OCI-LY7 (cell line): ENCODE results near the gene AXIN2. TPM values are rescaled to one million over a fixed set of nuclear protein-coding genes. Genes with fewer than 3 reads are reported as not detected.

ENCODE experiments used
- BruUV-seq: library from RNA; stranded (reverse); fragments of 400-500 nt; replicated peaks from 2 replicates; lab custom pipeline; 2021; lab: Mats Ljungman, UMichigan
- CTCF ChIA-PET: fragments of 300-600 bp; sonication (Branson Sonifier 250); formaldehyde crosslinking; loops from one replicate; lab custom pipeline; 2022; ENCODE audit warnings: antibody characterized with exemption; ENCODE audit not compliant: unreplicated experiment; lab: Charles Lee
- POLR2A ChIA-PET: fragments of 300-600 bp; sonication (Branson Sonifier 250); formaldehyde crosslinking; loops from one replicate; lab custom pipeline; 2022; ENCODE audit warnings: antibody characterized with exemption; lab: Charles Lee
- DNase-seq: peaks from one replicate; pipeline ENCODE4 v3.0.0-alpha.2; 2015; ENCODE audit warnings: low spot score
- H2AFZ ChIP-seq: fragments of 200-600 bp; sonication (generic), shearing (Covaris generic); 2 replicates; pipeline ENCODE4 v1.6.1; 2014; ENCODE audit warnings: mild to moderate bottlenecking, antibody characterized with exemption, low read length, moderate library complexity
- H3K27ac ChIP-seq: fragments of 200-600 bp; sonication (generic); 2 replicates; pipeline ENCODE4 v1.5.1; 2014; ENCODE audit warnings: mixed run types, low read depth, mild to moderate bottlenecking, moderate library complexity, low read length, inconsistent platforms; ENCODE audit not compliant: poor library complexity, severe bottlenecking
- H3K36me3 ChIP-seq: fragments of 200-600 bp; sonication (generic); 2 replicates; pipeline ENCODE4 v1.6.1; 2014; ENCODE audit warnings: mild to moderate bottlenecking, antibody characterized with exemption, low read length, moderate library complexity, mixed read lengths; ENCODE audit not compliant: insufficient read depth
- H3K4me1 ChIP-seq: fragments of 200-600 bp; sonication (generic); 2 replicates; pipeline ENCODE4 v1.5.1; 2014; ENCODE audit warnings: mild to moderate bottlenecking, low read length; ENCODE audit not compliant: insufficient read depth, poor library complexity, severe bottlenecking
- H3K4me2 ChIP-seq: fragments of 200-600 bp; sonication (generic); 2 replicates; pipeline ENCODE4 v1.6.1; 2014; ENCODE audit warnings: mild to moderate bottlenecking, low read length
- H3K4me3 ChIP-seq: fragments of 200-600 bp; sonication (generic); 2 replicates; pipeline ENCODE4 v1.5.1; 2014; ENCODE audit warnings: mild to moderate bottlenecking, low read depth, low read length; ENCODE audit not compliant: poor library complexity, severe bottlenecking
- H3K79me2 ChIP-seq: fragments of 200-600 bp; sonication (generic); 2 replicates; pipeline ENCODE4 v1.6.1; 2016; ENCODE audit warnings: low read depth, mild to moderate bottlenecking, low read length, moderate library complexity, mixed read lengths; ENCODE audit not compliant: insufficient read depth
- H3K9me2 ChIP-seq: fragments of 200-600 bp; sonication (generic); 2 replicates; pipeline ENCODE4 v1.6.1; 2016; ENCODE audit warnings: mild to moderate bottlenecking, low read length, mixed read lengths; ENCODE audit not compliant: insufficient read depth
- H3K9me3 ChIP-seq: fragments of 200-600 bp; sonication (generic); 2 replicates; pipeline ENCODE4 v1.6.1; 2014; ENCODE audit warnings: mild to moderate bottlenecking, mixed run types, low read length, mixed read lengths
- H4K20me1 ChIP-seq: fragments of 200-600 bp; sonication (generic); 2 replicates; pipeline ENCODE4 v1.6.1; 2014; ENCODE audit warnings: mild to moderate bottlenecking, antibody characterized with exemption, low read length, moderate library complexity, mixed read lengths; ENCODE audit not compliant: insufficient read depth
- EZH2phosphoT487 ChIP-seq: fragments of 200-600 bp; sonication (generic); IDR thresholded peaks from 2 replicates; pipeline ENCODE4 v1.6.1; 2018; ENCODE audit warnings: low read depth, borderline replicate concordance, mild to moderate bottlenecking, mixed run types, antibody characterized with exemption, low read length, moderate library complexity, mixed read lengths
- intact Hi-C: fragments of 100-400 bp; cut with micrococcal nuclease; formaldehyde crosslinking; loops from one replicate; pipeline ENCODE4 v1.10.0; 2022; ENCODE audit not compliant: unreplicated experiment
- total RNA-seq, 2 experiments: library from RNA; depleted of rRNA in 1 of 2; stranded (reverse); fragments of >200 nt in 1 of 2; shearing (Covaris generic) in 1 of 2; gene quantifications; 2 replicates each; pipeline ENCODE4 v1.2.3, GENCODE V29; 2014 to 2022
- TF ChIP-seq, protein P1 (sequence below): fragments of 200-600 bp; sonication (generic); conservative IDR thresholded peaks from 2 replicates; pipeline ENCODE4 v1.5.1; 2014; ENCODE audit warnings: mild to moderate bottlenecking, antibody characterized with exemption, low read length, moderate library complexity, mixed read lengths

AXIN2 gene
- total RNA-seq, 2 experiments from 2014 or later: 8.5 TPM

DNA sequence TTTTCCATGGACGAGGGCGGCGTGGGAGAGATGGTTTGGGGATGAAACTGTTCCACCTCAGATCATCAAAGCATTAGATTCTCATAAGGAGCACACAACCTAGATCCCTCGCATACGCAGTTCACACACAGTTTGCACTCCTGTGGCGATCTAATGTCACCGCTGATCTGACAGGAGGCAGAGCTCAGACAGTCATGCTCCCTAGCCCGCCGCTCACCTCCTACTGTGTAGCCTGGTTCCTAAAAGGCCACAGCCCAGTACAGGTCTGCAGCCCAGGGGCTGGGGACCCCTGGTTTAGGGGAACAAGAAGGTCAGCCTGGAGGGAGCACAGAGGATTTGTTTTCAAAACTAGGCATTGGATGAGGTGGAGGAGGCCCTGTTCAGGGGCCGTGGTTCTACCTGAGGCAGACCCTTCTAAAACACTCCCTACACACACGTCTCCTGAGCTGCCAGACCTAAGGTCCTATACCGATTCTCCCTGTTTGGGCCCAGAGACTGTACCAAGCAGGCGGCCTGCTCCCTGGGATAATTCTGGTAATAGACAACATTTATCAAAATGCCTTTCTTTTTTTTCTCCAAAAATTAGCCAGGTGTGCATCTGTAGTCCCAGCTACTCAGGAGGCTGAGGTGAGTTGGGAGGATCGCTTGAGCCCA, 38.6 kb downstream of the AXIN2 start:
- CTCF ChIA-PET: no interaction called here
- intact Hi-C loops: no loop called here

DNA sequence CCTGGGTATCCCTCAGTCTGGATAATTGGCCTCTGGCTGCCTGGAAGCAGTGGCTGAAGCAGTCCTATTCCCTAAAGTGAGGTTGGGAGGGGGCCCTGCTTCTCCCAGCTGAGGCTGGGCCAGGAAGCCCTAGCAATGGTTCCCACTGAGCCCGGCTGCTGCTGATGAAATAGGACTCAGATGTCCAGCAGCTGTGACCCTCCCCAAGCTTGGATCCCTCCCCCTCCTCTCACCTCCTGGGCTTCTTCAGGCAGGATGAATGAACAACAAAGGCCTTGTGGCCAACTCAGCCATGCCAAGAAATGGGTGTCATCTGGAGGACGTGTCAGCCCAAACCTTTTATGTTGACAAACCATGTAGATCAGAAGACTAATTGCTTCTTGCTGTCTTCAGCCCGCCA, 42.0 kb downstream of the AXIN2 start:
- intact Hi-C loops: no loop called here
- Histone ChIP-seq H3K79me2 (no peaks in the 10 kb centered on the region), H3K9me2 (no peaks in the 10 kb centered on the region), H3K4me2 (no peak overlapping the region), H3K27ac (no peak overlapping the region), H3K36me3 (no peaks in the 10 kb centered on the region), H3K4me1 (no peaks in the 10 kb centered on the region), H3K4me3 (no peak overlapping the region), H3K9me3 (no peaks in the 10 kb centered on the region), H2AFZ (no peak overlapping the region), H4K20me1 (no peaks in the 10 kb centered on the region)
- ChIA-PET CTCF (no interaction called here), POLR2A (no interaction called here)
- DNase-seq: no peak
- BruUV-seq: no TSS peak
- TF ChIP-seq, protein P1, sequence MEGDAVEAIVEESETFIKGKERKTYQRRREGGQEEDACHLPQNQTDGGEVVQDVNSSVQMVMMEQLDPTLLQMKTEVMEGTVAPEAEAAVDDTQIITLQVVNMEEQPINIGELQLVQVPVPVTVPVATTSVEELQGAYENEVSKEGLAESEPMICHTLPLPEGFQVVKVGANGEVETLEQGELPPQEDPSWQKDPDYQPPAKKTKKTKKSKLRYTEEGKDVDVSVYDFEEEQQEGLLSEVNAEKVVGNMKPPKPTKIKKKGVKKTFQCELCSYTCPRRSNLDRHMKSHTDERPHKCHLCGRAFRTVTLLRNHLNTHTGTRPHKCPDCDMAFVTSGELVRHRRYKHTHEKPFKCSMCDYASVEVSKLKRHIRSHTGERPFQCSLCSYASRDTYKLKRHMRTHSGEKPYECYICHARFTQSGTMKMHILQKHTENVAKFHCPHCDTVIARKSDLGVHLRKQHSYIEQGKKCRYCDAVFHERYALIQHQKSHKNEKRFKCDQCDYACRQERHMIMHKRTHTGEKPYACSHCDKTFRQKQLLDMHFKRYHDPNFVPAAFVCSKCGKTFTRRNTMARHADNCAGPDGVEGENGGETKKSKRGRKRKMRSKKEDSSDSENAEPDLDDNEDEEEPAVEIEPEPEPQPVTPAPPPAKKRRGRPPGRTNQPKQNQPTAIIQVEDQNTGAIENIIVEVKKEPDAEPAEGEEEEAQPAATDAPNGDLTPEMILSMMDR: no peak
- TF ChIP-seq EZH2phosphoT487: no peak

More for the DNA sequence above, 38.6 kb downstream of the AXIN2 start:
- no peaks in the 10 kb centered on the region for H4K20me1 ChIP-seq
- H3K4me2 ChIP-seq: no peak overlapping the region
- H3K79me2 ChIP-seq: no peaks in the 10 kb centered on the region
- no TSS peak for BruUV-seq
- POLR2A ChIA-PET: interaction anchor here (0.6 kb wide), 1 partner anchor 9 kb away, joined by 3 read pairs; no protein-coding TSS in a partner anchor
- H3K9me3 ChIP-seq: no peaks in the 10 kb centered on the region
- DNase-seq: no peak
- no peaks in the 10 kb centered on the region for H3K36me3 ChIP-seq
- TF ChIP-seq EZH2phosphoT487: no peak
- TF ChIP-seq, protein P1: no peak
- no peaks in the 10 kb centered on the region for H3K9me2 ChIP-seq
- no peaks in the 10 kb centered on the region for H3K4me1 ChIP-seq
- no peak overlapping the region for H2AFZ ChIP-seq
- no peak overlapping the region for H3K4me3 ChIP-seq
- no peak overlapping the region for H3K27ac ChIP-seq

DNA sequence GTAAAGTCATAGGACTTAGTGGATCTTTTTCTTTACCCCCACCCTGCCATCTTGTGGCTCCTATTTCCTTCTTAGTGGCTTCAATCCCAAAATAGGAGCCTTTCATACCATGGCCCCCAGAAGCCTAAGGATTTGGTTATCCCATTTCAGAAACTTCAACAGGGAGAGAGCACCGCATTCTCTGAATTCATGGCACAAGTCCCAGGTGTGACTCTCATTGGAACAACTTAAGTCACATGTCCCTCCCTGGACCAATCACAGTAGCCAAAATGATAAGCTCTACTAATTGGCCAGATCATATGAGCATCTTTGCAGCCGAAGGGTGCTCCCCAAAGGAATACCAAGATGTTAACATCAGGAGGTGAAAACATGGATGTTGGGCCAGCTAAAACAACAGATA, 43.2 kb downstream of the AXIN2 start:
- Histone ChIP-seq H3K27ac (no peak overlapping the region), H4K20me1 (no peaks in the 10 kb centered on the region), H3K9me2 (no peaks in the 10 kb centered on the region), H3K9me3 (no peaks in the 10 kb centered on the region), H3K4me3 (no peak overlapping the region), H3K4me1 (no peaks in the 10 kb centered on the region), H3K4me2 (no peak overlapping the region), H2AFZ (no peak overlapping the region), H3K79me2 (no peaks in the 10 kb centered on the region), H3K36me3 (no peaks in the 10 kb centered on the region)
- TF ChIP-seq, protein P1: no peak
- TF ChIP-seq EZH2phosphoT487: no peak
- intact Hi-C loops: no loop called here
- ChIA-PET CTCF (no interaction called here), POLR2A (interaction anchor here (0.6 kb wide), 1 partner anchor 23 kb away, joined by 4 read pairs; no protein-coding TSS in a partner anchor)
- BruUV-seq: no TSS peak
- DNase-seq: no peak
